Vagina (tissue), 2 donors: ENCODE results near the gene TEX26. TPM values are rescaled to one million over a fixed set of nuclear protein-coding genes. Genes with fewer than 3 reads are reported as not detected.

Experiments
- DNase-seq, 2 donors: peaks; one replicate each; pipeline ENCODE4 v3.0.0-alpha.2; 2017; ENCODE audit errors: extremely low spot score in 2 of 2
- H3K27ac ChIP-seq: fragments of 200-600 bp; sonication (generic); one replicate; pipeline ENCODE4 v1.5.1; 2019
- H3K27me3 ChIP-seq: fragments of 200-600 bp; sonication (generic); one replicate; pipeline ENCODE4 v1.5.1; 2019
- H3K36me3 ChIP-seq, 2 donors: fragments of 200-600 bp; sonication (generic); one replicate each; pipeline ENCODE4 v1.5.1; 2017 to 2019
- H3K4me1 ChIP-seq: fragments of 200-600 bp; sonication (generic); one replicate; pipeline ENCODE4 v1.5.1; 2019
- H3K4me3 ChIP-seq, 2 donors: fragments of 200-600 bp; sonication (generic); 1 replicate in 1 of 2; 2 replicates in 1 of 2; pipeline ENCODE4 v1.5.1; 2016 to 2019
- H3K9me3 ChIP-seq: fragments of 200-600 bp; sonication (generic); one replicate; pipeline ENCODE4 v1.5.1; 2019
- POLR2A ChIP-seq, 2 donors: fragments of 450-650 bp; IDR thresholded peaks; one replicate each; pipeline ENCODE4 v1.6.1; 2017; ENCODE audit warnings: antibody characterized with exemption in 2 of 2, mild to moderate bottlenecking in 2 of 2, moderate library complexity in 2 of 2
- POLR2AphosphoS5 ChIP-seq, 2 donors: sonication (generic); formaldehyde crosslinking; IDR thresholded peaks; one replicate each; pipeline ENCODE4 v1.9.0; 2017; ENCODE audit warnings: antibody characterized with exemption in 2 of 2, mild to moderate bottlenecking in 2 of 2, low read depth in 1 of 2; ENCODE audit not compliant: insufficient read depth in 1 of 2
- intact Hi-C: fragments of 100-400 bp; cut with DNase I; formaldehyde crosslinking; loops from one replicate; pipeline ENCODE4 v1.15.1; 2023
- total RNA-seq: library from RNA; depleted of rRNA; stranded (reverse); fragments of >200 nt; gene quantifications from one replicate; pipeline ENCODE4 v1.2.3, GENCODE V29; 2016
- TF ChIP-seq, protein P1 (sequence below), 3 experiments: fragments of 450-650 bp in 2 of 3; fragments of 200-600 bp in 1 of 3; sonication (generic) in 1 of 3; IDR thresholded peaks; one replicate each; pipeline ENCODE4 v1.5.1; 2017 to 2019; ENCODE audit warnings: antibody characterized with exemption in 3 of 3, mild to moderate bottlenecking in 2 of 3, moderate library complexity in 2 of 3

TEX26 gene
- total RNA-seq, 1 donor from 2014 or later = not detected

DNA sequence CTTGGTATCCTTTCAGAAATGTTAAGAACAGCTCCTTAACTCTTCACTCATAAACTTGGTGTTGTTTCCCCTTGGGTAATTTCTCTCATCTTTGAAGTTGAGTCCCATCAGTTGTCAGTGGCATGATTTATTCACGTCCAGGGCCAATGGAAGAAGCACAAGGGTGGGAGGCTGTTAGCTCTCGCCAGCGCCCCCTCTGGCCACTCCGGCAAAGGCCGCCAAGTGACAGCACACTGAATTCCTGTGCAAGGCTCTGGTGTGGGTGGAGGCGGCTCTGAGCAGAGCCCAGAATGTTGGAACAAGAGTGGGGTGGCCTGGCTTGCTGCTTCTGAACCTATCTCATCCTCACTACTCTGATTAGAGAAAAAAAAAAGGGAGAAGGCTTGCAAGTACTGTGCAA, 39.5 kb upstream of the TEX26 start:
- Histone ChIP-seq H3K4me1 (peaks cover 18% of the 10 kb centered on the region), H3K9me3 (no peaks in the 10 kb centered on the region)
- peak in 1 of 2 donors; percentile 28 for DNase-seq

DNA sequence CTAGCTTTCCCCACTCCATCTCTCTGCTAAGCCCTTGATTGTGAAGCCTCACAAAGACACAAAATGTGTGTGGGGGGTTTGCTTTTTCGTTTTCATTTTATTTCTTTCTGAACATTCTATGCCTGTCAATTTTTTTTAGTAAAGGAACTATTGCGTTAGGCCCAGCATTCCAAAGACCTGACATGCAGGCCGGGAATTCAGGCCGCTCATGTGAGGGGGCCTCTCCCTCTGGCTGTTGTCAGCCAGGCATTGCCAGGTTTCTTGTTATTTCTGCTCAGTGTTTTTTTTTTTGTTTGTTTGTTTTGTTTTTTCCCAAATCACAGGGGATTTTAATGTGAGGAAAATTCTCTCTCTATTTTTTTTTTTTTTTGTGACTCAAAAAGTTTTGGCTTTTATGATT, 36.7 kb upstream of the TEX26 start:
- TF ChIP-seq POLR2A (IDR thresholded peaks at IDR 0.05) = no peak
- peak in 1 of 2 donors; percentile 65 for TF ChIP-seq POLR2AphosphoS5 (IDR thresholded peaks at IDR 0.05; ENCODE audit: insufficient read depth in 1 of 2, low read depth in 1 of 2)
- TF ChIP-seq, protein P1, sequence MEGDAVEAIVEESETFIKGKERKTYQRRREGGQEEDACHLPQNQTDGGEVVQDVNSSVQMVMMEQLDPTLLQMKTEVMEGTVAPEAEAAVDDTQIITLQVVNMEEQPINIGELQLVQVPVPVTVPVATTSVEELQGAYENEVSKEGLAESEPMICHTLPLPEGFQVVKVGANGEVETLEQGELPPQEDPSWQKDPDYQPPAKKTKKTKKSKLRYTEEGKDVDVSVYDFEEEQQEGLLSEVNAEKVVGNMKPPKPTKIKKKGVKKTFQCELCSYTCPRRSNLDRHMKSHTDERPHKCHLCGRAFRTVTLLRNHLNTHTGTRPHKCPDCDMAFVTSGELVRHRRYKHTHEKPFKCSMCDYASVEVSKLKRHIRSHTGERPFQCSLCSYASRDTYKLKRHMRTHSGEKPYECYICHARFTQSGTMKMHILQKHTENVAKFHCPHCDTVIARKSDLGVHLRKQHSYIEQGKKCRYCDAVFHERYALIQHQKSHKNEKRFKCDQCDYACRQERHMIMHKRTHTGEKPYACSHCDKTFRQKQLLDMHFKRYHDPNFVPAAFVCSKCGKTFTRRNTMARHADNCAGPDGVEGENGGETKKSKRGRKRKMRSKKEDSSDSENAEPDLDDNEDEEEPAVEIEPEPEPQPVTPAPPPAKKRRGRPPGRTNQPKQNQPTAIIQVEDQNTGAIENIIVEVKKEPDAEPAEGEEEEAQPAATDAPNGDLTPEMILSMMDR (IDR thresholded peaks at IDR 0.05) = no peak
- Histone ChIP-seq H3K36me3 (no peaks in the 10 kb centered on the region), H3K4me3 (no peak overlapping the region), H3K27me3 (no peaks in the 10 kb centered on the region), H3K27ac (peak overlapping the region; percentile 83), H3K4me1 (peaks cover 32% of the 10 kb centered on the region), H3K9me3 (no peaks in the 10 kb centered on the region)
- no peak for DNase-seq
- intact Hi-C loops = no loop called here

More for the DNA sequence above, 39.5 kb upstream of the TEX26 start:
- Histone ChIP-seq H3K36me3 (no peaks in the 10 kb centered on the region), H3K4me3 (no peak overlapping the region), H3K27me3 (no peaks in the 10 kb centered on the region), H3K27ac (no peak overlapping the region)
- intact Hi-C loops = no loop called here
- TF ChIP-seq POLR2A (IDR thresholded peaks at IDR 0.05) (no peak), POLR2AphosphoS5 (IDR thresholded peaks at IDR 0.05; ENCODE audit: insufficient read depth in 1 of 2, low read depth in 1 of 2) (no peak)
- TF ChIP-seq, protein P1 (IDR thresholded peaks at IDR 0.05) = no peak

DNA sequence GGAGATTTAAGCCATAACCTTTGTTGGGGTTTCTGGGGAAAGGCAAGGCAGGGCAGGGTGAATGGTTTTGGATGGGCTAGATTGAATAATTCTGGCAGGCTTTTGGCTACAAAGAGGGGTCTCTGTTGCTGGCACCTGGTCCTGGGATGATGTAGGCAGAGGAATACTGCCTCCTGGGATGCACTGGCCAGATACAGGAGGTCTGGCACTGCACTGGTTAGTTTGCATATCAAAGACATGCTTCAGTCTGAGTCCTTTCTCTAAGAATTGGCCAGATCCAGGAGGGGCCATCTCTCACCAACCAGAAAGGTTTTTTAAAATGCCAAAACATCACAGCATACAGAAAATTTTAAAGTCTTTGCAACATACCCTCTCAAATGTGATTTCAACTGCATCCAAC, 34.4 kb upstream of the TEX26 start:
- TF ChIP-seq, protein P1 (IDR thresholded peaks at IDR 0.05) = no peak
- TF ChIP-seq POLR2AphosphoS5 (IDR thresholded peaks at IDR 0.05; ENCODE audit: insufficient read depth in 1 of 2, low read depth in 1 of 2) = no peak
- TF ChIP-seq POLR2A (IDR thresholded peaks at IDR 0.05) = no peak
- Histone ChIP-seq H3K36me3 (no peaks in the 10 kb centered on the region), H3K9me3 (no peaks in the 10 kb centered on the region), H3K27ac (peak overlapping the region; percentile 83), H3K4me3 (no peak overlapping the region), H3K4me1 (peaks cover 32% of the 10 kb centered on the region), H3K27me3 (no peaks in the 10 kb centered on the region)
- DNase-seq = no peak
- intact Hi-C loops = no loop called here

DNA sequence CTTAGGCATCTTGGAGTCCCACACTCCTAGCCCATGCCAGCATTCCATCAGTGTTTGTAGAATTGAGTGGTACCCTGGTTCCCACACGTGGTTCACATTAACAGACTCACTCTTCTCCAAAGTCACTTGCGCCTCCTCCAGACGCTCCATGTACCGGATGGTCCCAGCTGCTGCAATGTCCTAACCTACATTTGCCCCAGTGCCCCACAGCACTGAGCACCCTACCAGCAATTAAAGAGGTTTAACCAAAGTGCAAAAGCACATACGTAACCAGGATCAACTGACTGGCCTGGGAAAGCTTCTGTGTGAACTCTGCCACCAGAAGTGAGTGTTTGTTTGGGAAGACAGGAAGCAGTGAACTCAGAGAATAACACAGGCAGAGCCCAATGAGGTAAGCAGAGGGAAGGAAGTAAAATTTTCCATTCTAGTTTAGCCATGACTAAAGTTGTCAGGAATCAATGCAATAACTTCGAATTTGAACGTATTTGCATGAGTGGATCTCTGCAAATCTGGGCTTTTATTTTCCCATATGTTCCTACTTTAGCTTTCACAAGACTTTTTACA, 33.7 kb upstream of the TEX26 start:
- H3K9me3 ChIP-seq = no peaks in the 10 kb centered on the region
- H3K4me3 ChIP-seq = no peak overlapping the region
- DNase-seq = no peak
- H3K36me3 ChIP-seq = no peaks in the 10 kb centered on the region
- H3K4me1 ChIP-seq = peaks cover 32% of the 10 kb centered on the region
- intact Hi-C loops = no loop called here
- no peaks in the 10 kb centered on the region for H3K27me3 ChIP-seq
- H3K27ac ChIP-seq = peak overlapping the region; percentile 83
- TF ChIP-seq POLR2AphosphoS5 (IDR thresholded peaks at IDR 0.05; ENCODE audit: insufficient read depth in 1 of 2, low read depth in 1 of 2) (peak; percentile 40 to 90), POLR2A (IDR thresholded peaks at IDR 0.05) (no peak)
- TF ChIP-seq, protein P1 (IDR thresholded peaks at IDR 0.05) = no peak

- H3K9me3 ChIP-seq = no peaks in the 10 kb centered on the region
- DNase-seq = no peak
- intact Hi-C loops = loop anchor here (10.0 kb wide), 1 partner anchor 144 kb away; no protein-coding TSS in a partner anchor
- TF ChIP-seq POLR2AphosphoS5 (IDR thresholded peaks at IDR 0.05; ENCODE audit: insufficient read depth in 1 of 2, low read depth in 1 of 2) (no peak), POLR2A (IDR thresholded peaks at IDR 0.05) (no peak)
- TF ChIP-seq, protein P1 (IDR thresholded peaks at IDR 0.05) = no peak
- H3K4me1 ChIP-seq = peaks cover 28% of the 10 kb centered on the region
- H3K36me3 ChIP-seq = no peaks in the 10 kb centered on the region
- no peak overlapping the region for H3K4me3 ChIP-seq
- no peaks in the 10 kb centered on the region for H3K27me3 ChIP-seq
- H3K27ac ChIP-seq = peak overlapping the region; percentile 83
These were observed 32.0 kb upstream of the TEX26 start for GRCh38 chr13:30900436-30900835.
